Neural progenitor cell (in vitro differentiated cells): ENCODE data around the gene PPP2R5C. TPM values are rescaled to one million over a fixed set of nuclear protein-coding genes. Genes with fewer than 3 reads are reported as not detected.
A peak's percentile ranks its signal among the peaks of the same experiment; 100 is the strongest.

Source experiments
- DNase-seq: peaks from one replicate; pipeline ENCODE4 v3.0.0-alpha.2; 2016; ENCODE audit warnings: low spot score
- H2AFZ ChIP-seq: fragments of 200-600 bp; sonication (generic); replicated peaks from 2 replicates; pipeline ENCODE4 v1.6.1; 2016; ENCODE audit warnings: antibody characterized with exemption
- H3F3A ChIP-seq: fragments of 200-600 bp; sonication (generic); 2 replicates; pipeline ENCODE4 v1.6.1; 2016; ENCODE audit warnings: antibody characterized with exemption, low read depth
- H3K27ac ChIP-seq: fragments of 200-600 bp; sonication (generic); 2 replicates; pipeline ENCODE4 v1.5.1; 2016; ENCODE audit warnings: mild to moderate bottlenecking
- H3K27me3 ChIP-seq: fragments of 200-600 bp; sonication (generic); 2 replicates; pipeline ENCODE4 v1.6.1; 2016; ENCODE audit warnings: mild to moderate bottlenecking, moderate library complexity
- H3K36me3 ChIP-seq: fragments of 200-600 bp; sonication (generic); 2 replicates; pipeline ENCODE4 v1.5.1; 2016
- H3K4me1 ChIP-seq: fragments of 200-600 bp; sonication (generic); 2 replicates; pipeline ENCODE4 v1.6.1; 2016; ENCODE audit warnings: mixed run types
- H3K4me2 ChIP-seq: fragments of 200-600 bp; sonication (generic); 2 replicates; pipeline ENCODE4 v1.6.1; 2016
- H3K4me3 ChIP-seq: fragments of 200-600 bp; sonication (generic); 2 replicates; pipeline ENCODE4 v1.5.1; 2016
- H3K79me2 ChIP-seq: fragments of 200-600 bp; sonication (generic); 2 replicates; pipeline ENCODE4 v1.6.1; 2016; ENCODE audit warnings: low read depth
- H3K9ac ChIP-seq: fragments of 200-600 bp; sonication (generic); 2 replicates; pipeline ENCODE4 v1.6.1; 2016
- H3K9me3 ChIP-seq: fragments of 200-600 bp; sonication (generic); 2 replicates; pipeline ENCODE4 v1.5.1; 2016; ENCODE audit warnings: low read depth
- H4K20me1 ChIP-seq: fragments of 200-600 bp; sonication (generic); 2 replicates; pipeline ENCODE4 v1.6.1; 2016; ENCODE audit warnings: low read depth
- H3K27ac Mint-ChIP-seq: 3 replicates; pipeline ENCODE4 v1.8.0; 2021; ENCODE audit warnings: mixed read lengths
- H3K27me3 Mint-ChIP-seq: 2 replicates; pipeline ENCODE4 v1.8.0; 2022; ENCODE audit warnings: low read depth, mild to moderate bottlenecking, inconsistent platforms, moderate library complexity, mixed read lengths; ENCODE audit not compliant: insufficient read depth
- H3K36me3 Mint-ChIP-seq: 3 replicates; pipeline ENCODE4 v1.8.0; 2021; ENCODE audit warnings: mixed read lengths
- H3K4me1 Mint-ChIP-seq: 3 replicates; pipeline ENCODE4 v1.8.0; 2021; ENCODE audit warnings: mixed read lengths
- H3K4me3 Mint-ChIP-seq: 3 replicates; pipeline ENCODE4 v1.8.0; 2021; ENCODE audit warnings: mild to moderate bottlenecking, moderate library complexity, mixed read lengths
- H3K9me3 Mint-ChIP-seq: 3 replicates; pipeline ENCODE4 v1.8.0; 2020; ENCODE audit warnings: mixed read lengths
- CTCF ChIP-seq: fragments of 200-600 bp; sonication (generic); IDR thresholded peaks from 2 replicates; pipeline ENCODE4 v1.5.1; 2017; ENCODE audit warnings: antibody characterized with exemption, mild to moderate bottlenecking
- EZH2 ChIP-seq: fragments of 200-600 bp; sonication (generic); IDR thresholded peaks from 2 replicates; pipeline ENCODE4 v1.6.1; 2017; ENCODE audit warnings: antibody characterized with exemption, mild to moderate bottlenecking, moderate library complexity
- EZH2phosphoT487 ChIP-seq: fragments of 200-600 bp; sonication (generic); IDR thresholded peaks from 2 replicates; pipeline ENCODE4 v1.6.1; 2017; ENCODE audit warnings: antibody characterized with exemption
- total RNA-seq: library from RNA; depleted of rRNA; stranded (reverse); fragments of >200 nt; gene quantifications from 2 replicates; pipeline ENCODE4 v1.2.3, GENCODE V29; 2015; ENCODE audit warnings: low replicate concordance

PPP2R5C gene
- total RNA-seq, 1 donor from 2014 or later, result 183 TPM

DNA sequence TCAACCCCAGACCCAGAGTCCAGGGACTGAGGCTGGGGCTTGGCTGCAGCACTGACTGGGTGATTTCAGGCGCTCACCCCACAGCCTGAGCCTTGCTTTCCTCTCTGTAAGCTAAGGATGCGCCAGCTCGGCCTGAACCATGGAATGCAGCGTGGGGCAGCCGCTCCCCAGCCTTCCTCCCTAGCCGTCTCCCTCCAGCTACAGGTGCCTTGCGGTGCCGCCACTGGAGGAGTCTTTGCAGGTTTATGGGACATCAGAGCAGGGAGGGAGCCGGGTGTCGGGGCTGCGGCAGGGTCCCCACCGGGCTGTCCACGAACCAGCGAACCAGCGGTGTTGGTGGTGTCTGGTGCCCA is 19.4 kb downstream of the PPP2R5C start:
- peaks cover 3% of the 10 kb centered on the region for H3K36me3 Mint-ChIP-seq
- no peak overlapping the region for H3K27ac Mint-ChIP-seq
- Histone ChIP-seq H3K4me2 (peak overlapping the region; percentile 87), H3F3A (no peaks in the 10 kb centered on the region), H3K27ac (no peak overlapping the region), H3K27me3 (peaks cover 37% of the 10 kb centered on the region), H3K9ac (no peak overlapping the region), H3K36me3 (no peaks in the 10 kb centered on the region), H2AFZ (no peak overlapping the region), H4K20me1 (peaks cover 29% of the 10 kb centered on the region), H3K4me3 (peak overlapping the region; percentile 71), H3K79me2 (no peaks in the 10 kb centered on the region), H3K9me3 (no peaks in the 10 kb centered on the region), H3K4me1 (peaks cover 11% of the 10 kb centered on the region)
- peaks cover 5% of the 10 kb centered on the region for H3K4me1 Mint-ChIP-seq
- no peak for TF ChIP-seq CTCF
- peak overlapping the region; percentile 60 for H3K4me3 Mint-ChIP-seq
- peak; percentile 57 for DNase-seq
- H3K9me3 Mint-ChIP-seq, result peaks cover 5% of the 10 kb centered on the region
- peaks cover 22% of the 10 kb centered on the region for H3K27me3 Mint-ChIP-seq

- no peaks in the 10 kb centered on the region for H3K9me3 ChIP-seq
- no peaks in the 10 kb centered on the region for H3K79me2 ChIP-seq
- H3K27me3 ChIP-seq, result peaks cover 37% of the 10 kb centered on the region
- H3F3A ChIP-seq, result no peaks in the 10 kb centered on the region
- peaks cover 11% of the 10 kb centered on the region for H3K4me1 ChIP-seq
- no peak overlapping the region for H3K27ac ChIP-seq
- peaks cover 3% of the 10 kb centered on the region for H3K36me3 Mint-ChIP-seq
- H4K20me1 ChIP-seq, result peaks cover 29% of the 10 kb centered on the region
- H3K4me3 ChIP-seq, result peak overlapping the region; percentile 71
- peaks cover 22% of the 10 kb centered on the region for H3K27me3 Mint-ChIP-seq
- TF ChIP-seq EZH2phosphoT487 (peak; percentile 69), CTCF (no peak)
- H3K4me3 Mint-ChIP-seq, result peak overlapping the region; percentile 52
- H2AFZ ChIP-seq, result no peak overlapping the region
- H3K4me2 ChIP-seq, result peak overlapping the region; percentile 87
- H3K4me1 Mint-ChIP-seq, result peaks cover 5% of the 10 kb centered on the region
- no peaks in the 10 kb centered on the region for H3K36me3 ChIP-seq
- peak overlapping the region; percentile 32 for H3K9ac ChIP-seq
- peaks cover 5% of the 10 kb centered on the region for H3K9me3 Mint-ChIP-seq
- no peak overlapping the region for H3K27ac Mint-ChIP-seq
- peak; percentile 36 for DNase-seq
Observed at GRCh38 chr14:101781240-101782061, 19.9 kb downstream of the PPP2R5C start.

- no peaks in the 10 kb centered on the region for H3K79me2 ChIP-seq
- H3K9ac ChIP-seq, result no peak overlapping the region
- peaks cover 11% of the 10 kb centered on the region for H3K4me1 ChIP-seq
- H4K20me1 ChIP-seq, result peaks cover 29% of the 10 kb centered on the region
- H3K27ac Mint-ChIP-seq, result no peak overlapping the region
- peaks cover 2% of the 10 kb centered on the region for H3K36me3 Mint-ChIP-seq
- peaks cover 5% of the 10 kb centered on the region for H3K9me3 Mint-ChIP-seq
- H3K27me3 ChIP-seq, result peaks cover 35% of the 10 kb centered on the region
- TF ChIP-seq EZH2 (no peak), EZH2phosphoT487 (no peak)
- H3K9me3 ChIP-seq, result no peaks in the 10 kb centered on the region
- DNase-seq, result no peak
- peaks cover 22% of the 10 kb centered on the region for H3K27me3 Mint-ChIP-seq
- H3K27ac ChIP-seq, result no peak overlapping the region
- no peaks in the 10 kb centered on the region for H3F3A ChIP-seq
- H3K36me3 ChIP-seq, result no peaks in the 10 kb centered on the region
- H3K4me2 ChIP-seq, result no peak overlapping the region
- no peak overlapping the region for H3K4me3 Mint-ChIP-seq
- peaks cover 5% of the 10 kb centered on the region for H3K4me1 Mint-ChIP-seq
- no peak overlapping the region for H3K4me3 ChIP-seq
- H2AFZ ChIP-seq, result no peak overlapping the region
Observed at GRCh38 chr14:101783260-101784016, 21.9 kb downstream of the PPP2R5C start.
